Measurements from ENCODE around the gene FOXJ3. TPM values are rescaled to one million over a fixed set of nuclear protein-coding genes. Genes with fewer than 3 reads are reported as not detected.

FOXJ3 gene
- total RNA-seq, 1 experiment from 2014 or later, result 55.3 TPM

- no peak for ATAC-seq
- no peak overlapping the region for H3K27ac ChIP-seq (ENCODE audit: low read length)
- no peak overlapping the region for H3K4me3 ChIP-seq (ENCODE audit: low read depth in 2 of 2, low read length in 2 of 2)
- H3K27me3 ChIP-seq (ENCODE audit: control insufficient read depth, insufficient read depth, low read length), result no peaks in the 10 kb centered on the region; the same call in 1 of the 2 replicates
- H3K4me1 ChIP-seq (ENCODE audit: control insufficient read depth, insufficient read depth, low read length), result no peaks in the 10 kb centered on the region
- DNase-seq (ENCODE audit: low read depth, low spot score), result no peak
- H3K9me3 ChIP-seq (ENCODE audit: control insufficient read depth, insufficient read depth, low read depth, low read length), result no peaks in the 10 kb centered on the region
- CTCF ChIA-PET, result no interaction called here
- no peaks in the 10 kb centered on the region for H3K36me3 ChIP-seq (ENCODE audit: control insufficient read depth, insufficient read depth, low read length)
- intact Hi-C loops (cut with micrococcal nuclease; ENCODE audit: unreplicated experiment), result no loop called here
- no TSS peak for BruUV-seq (replicated peaks)
- POLR2A ChIA-PET, result no interaction called here
- in situ Hi-C loops (cut with HindIII; ENCODE audit: low pct_unique_long_range_greater_than_20kb, low sequenced_read_pairs), result no loop called here
- TF ChIP-seq, protein P1, sequence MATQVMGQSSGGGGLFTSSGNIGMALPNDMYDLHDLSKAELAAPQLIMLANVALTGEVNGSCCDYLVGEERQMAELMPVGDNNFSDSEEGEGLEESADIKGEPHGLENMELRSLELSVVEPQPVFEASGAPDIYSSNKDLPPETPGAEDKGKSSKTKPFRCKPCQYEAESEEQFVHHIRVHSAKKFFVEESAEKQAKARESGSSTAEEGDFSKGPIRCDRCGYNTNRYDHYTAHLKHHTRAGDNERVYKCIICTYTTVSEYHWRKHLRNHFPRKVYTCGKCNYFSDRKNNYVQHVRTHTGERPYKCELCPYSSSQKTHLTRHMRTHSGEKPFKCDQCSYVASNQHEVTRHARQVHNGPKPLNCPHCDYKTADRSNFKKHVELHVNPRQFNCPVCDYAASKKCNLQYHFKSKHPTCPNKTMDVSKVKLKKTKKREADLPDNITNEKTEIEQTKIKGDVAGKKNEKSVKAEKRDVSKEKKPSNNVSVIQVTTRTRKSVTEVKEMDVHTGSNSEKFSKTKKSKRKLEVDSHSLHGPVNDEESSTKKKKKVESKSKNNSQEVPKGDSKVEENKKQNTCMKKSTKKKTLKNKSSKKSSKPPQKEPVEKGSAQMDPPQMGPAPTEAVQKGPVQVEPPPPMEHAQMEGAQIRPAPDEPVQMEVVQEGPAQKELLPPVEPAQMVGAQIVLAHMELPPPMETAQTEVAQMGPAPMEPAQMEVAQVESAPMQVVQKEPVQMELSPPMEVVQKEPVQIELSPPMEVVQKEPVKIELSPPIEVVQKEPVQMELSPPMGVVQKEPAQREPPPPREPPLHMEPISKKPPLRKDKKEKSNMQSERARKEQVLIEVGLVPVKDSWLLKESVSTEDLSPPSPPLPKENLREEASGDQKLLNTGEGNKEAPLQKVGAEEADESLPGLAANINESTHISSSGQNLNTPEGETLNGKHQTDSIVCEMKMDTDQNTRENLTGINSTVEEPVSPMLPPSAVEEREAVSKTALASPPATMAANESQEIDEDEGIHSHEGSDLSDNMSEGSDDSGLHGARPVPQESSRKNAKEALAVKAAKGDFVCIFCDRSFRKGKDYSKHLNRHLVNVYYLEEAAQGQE (IDR thresholded peaks at IDR 0.05; ENCODE audit: insufficient read depth in 1 of 2, low read depth in 2 of 2, low read length in 1 of 2), result no peak
These were observed 13.5 kb upstream of the FOXJ3 start for GRCh38 chr1:42348498-42348897.

DNA sequence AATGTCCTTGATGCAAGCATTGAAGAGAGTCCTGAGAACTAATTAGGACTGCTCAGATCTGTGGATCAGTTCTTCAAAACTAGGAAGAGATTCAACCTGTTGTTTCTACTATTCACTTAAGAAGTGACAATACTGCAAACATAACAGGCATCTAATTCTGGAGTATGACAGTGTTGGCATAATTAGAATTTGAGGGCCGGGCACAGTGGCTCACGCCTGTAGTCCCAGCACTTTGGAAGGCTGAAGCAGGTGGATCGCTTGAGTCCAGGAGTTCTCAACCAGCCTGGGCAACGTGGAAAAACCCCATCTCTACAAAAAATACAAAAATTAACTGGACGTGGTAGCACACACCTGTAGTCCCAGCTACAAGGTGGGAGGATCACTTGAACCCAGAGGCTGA is 8.0 kb upstream of the FOXJ3 start:
- BruUV-seq (replicated peaks), result no TSS peak
- DNase-seq (ENCODE audit: low read depth, low spot score), result no peak
- intact Hi-C loops (cut with micrococcal nuclease; ENCODE audit: unreplicated experiment), result no loop called here
- no peak for ATAC-seq
- no peaks in the 10 kb centered on the region for H3K9me3 ChIP-seq (ENCODE audit: control insufficient read depth, insufficient read depth, low read depth, low read length)
- no peak overlapping the region for H3K27ac ChIP-seq (ENCODE audit: low read length)
- ChIA-PET CTCF (interaction anchor here (0.9 kb wide), 1 partner anchor 11 kb away, joined by 3 read pairs; no protein-coding TSS in a partner anchor), POLR2A (no interaction called here)
- no peaks in the 10 kb centered on the region for H3K36me3 ChIP-seq (ENCODE audit: control insufficient read depth, insufficient read depth, low read length)
- no peak for TF ChIP-seq SIN3A (IDR thresholded peaks at IDR 0.05; ENCODE audit: borderline replicate concordance, insufficient read depth, low read depth, low read length)
- TF ChIP-seq, protein P2, sequence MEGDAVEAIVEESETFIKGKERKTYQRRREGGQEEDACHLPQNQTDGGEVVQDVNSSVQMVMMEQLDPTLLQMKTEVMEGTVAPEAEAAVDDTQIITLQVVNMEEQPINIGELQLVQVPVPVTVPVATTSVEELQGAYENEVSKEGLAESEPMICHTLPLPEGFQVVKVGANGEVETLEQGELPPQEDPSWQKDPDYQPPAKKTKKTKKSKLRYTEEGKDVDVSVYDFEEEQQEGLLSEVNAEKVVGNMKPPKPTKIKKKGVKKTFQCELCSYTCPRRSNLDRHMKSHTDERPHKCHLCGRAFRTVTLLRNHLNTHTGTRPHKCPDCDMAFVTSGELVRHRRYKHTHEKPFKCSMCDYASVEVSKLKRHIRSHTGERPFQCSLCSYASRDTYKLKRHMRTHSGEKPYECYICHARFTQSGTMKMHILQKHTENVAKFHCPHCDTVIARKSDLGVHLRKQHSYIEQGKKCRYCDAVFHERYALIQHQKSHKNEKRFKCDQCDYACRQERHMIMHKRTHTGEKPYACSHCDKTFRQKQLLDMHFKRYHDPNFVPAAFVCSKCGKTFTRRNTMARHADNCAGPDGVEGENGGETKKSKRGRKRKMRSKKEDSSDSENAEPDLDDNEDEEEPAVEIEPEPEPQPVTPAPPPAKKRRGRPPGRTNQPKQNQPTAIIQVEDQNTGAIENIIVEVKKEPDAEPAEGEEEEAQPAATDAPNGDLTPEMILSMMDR (IDR thresholded peaks at IDR 0.05), result no peak
- no peak for TF ChIP-seq TCF7L2 (IDR thresholded peaks at IDR 0.05; ENCODE audit: low read depth, low read length)
- no peak for TF ChIP-seq POLR2AphosphoS5 (IDR thresholded peaks at IDR 0.05; ENCODE audit: low read depth, low read length)
- TF ChIP-seq, protein P1 (IDR thresholded peaks at IDR 0.05; ENCODE audit: insufficient read depth in 1 of 2, low read depth in 2 of 2, low read length in 1 of 2), result no peak
- H3K4me3 ChIP-seq (ENCODE audit: low read depth in 2 of 2, low read length in 2 of 2), result no peak overlapping the region
- no peaks in the 10 kb centered on the region for H3K27me3 ChIP-seq (ENCODE audit: control insufficient read depth, insufficient read depth, low read length)
- in situ Hi-C loops (cut with HindIII; ENCODE audit: low pct_unique_long_range_greater_than_20kb, low sequenced_read_pairs), result no loop called here
- peaks cover 28% of the 10 kb centered on the region for H3K4me1 ChIP-seq (ENCODE audit: control insufficient read depth, insufficient read depth, low read length)
